GM23338 (cell line): ENCODE results near the gene RNASE7.

Experiments used
- CREB1 ChIP-seq: fragments of 250-450 bp; sonication (Bioruptor Pico); IDR thresholded peaks from 2 replicates; pipeline ENCODE4 v1.5.0; 2020; ENCODE audit warnings: low read depth, mild to moderate bottlenecking, moderate library complexity
- EZH2 ChIP-seq: fragments of 200-600 bp; sonication (generic); IDR thresholded peaks from one replicate; pipeline ENCODE4 v1.8.0; 2017; ENCODE audit warnings: antibody characterized with exemption, mild to moderate bottlenecking, low read depth; ENCODE audit not compliant: unreplicated experiment
- REST ChIP-seq: IDR thresholded peaks from one replicate; pipeline ENCODE4 v1.6.1; 2018; ENCODE audit warnings: antibody characterized with exemption; ENCODE audit not compliant: unreplicated experiment
- TF ChIP-seq, protein P1 (sequence below), 2 experiments: fragments of 200-600 bp in 1 of 2; sonication (generic) in 1 of 2; conservative IDR thresholded peaks; 2 replicates each; pipeline versions ENCODE4 v1.5.1 to v1.6.1; 2016 to 2017; ENCODE audit warnings: antibody characterized with exemption in 2 of 2, low read depth in 2 of 2, mild to moderate bottlenecking in 2 of 2, moderate library complexity in 1 of 2

GRCh38 chr14:21089271-21089670 is 47.1 kb downstream of the RNASE7 start:
- TF ChIP-seq, protein P1, sequence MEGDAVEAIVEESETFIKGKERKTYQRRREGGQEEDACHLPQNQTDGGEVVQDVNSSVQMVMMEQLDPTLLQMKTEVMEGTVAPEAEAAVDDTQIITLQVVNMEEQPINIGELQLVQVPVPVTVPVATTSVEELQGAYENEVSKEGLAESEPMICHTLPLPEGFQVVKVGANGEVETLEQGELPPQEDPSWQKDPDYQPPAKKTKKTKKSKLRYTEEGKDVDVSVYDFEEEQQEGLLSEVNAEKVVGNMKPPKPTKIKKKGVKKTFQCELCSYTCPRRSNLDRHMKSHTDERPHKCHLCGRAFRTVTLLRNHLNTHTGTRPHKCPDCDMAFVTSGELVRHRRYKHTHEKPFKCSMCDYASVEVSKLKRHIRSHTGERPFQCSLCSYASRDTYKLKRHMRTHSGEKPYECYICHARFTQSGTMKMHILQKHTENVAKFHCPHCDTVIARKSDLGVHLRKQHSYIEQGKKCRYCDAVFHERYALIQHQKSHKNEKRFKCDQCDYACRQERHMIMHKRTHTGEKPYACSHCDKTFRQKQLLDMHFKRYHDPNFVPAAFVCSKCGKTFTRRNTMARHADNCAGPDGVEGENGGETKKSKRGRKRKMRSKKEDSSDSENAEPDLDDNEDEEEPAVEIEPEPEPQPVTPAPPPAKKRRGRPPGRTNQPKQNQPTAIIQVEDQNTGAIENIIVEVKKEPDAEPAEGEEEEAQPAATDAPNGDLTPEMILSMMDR (conservative IDR thresholded peaks at IDR 0.05; ENCODE audit: low read depth in 2 of 2): no peak
- TF ChIP-seq REST: no peak
- no peak for TF ChIP-seq EZH2
- no peak for TF ChIP-seq CREB1
